K562 (cell line): ENCODE results near the gene IGF1R. TPM values are rescaled to one million over a fixed set of nuclear protein-coding genes. Genes with fewer than 3 reads are reported as not detected.

Experiments
- ATAC-seq: fragments of 200-7000 bp; cut with Tn5 transposase; 3 replicates; pipeline ENCODE4 v1.9.1; 2020; ENCODE audit warnings: moderate library complexity
- BruUV-seq: library from RNA; stranded (reverse); fragments of 400-500 nt; replicated peaks from 2 replicates; lab custom pipeline; 2021; lab: Mats Ljungman, UMichigan
- CTCF ChIA-PET: fragments of 300-600 bp; formaldehyde crosslinking; extraction: SDS; loops from one replicate; lab custom pipeline; 2021; ENCODE audit warnings: low intra/inter-chr PET ratio; lab: Yijun Ruan, JAX
- POLR2A ChIA-PET: fragments of 300-600, 350-650 bp; sonication (Branson Sonifier 250); formaldehyde crosslinking; extraction: SDS; loops from one replicate; lab custom pipeline; 2021; ENCODE audit warnings: antibody characterized with exemption, inconsistent platforms; lab: Yijun Ruan, JAX
- DNase-seq, 4 experiments: peaks; one replicate each; pipeline versions ENCODE4 v3.0.0 to v3.0.0-alpha.2; 2011 to 2018; ENCODE audit warnings: low spot score in 3 of 4, mixed read lengths in 3 of 4; ENCODE audit errors: extremely low read depth in 1 of 4
- FAIRE-seq: peaks from 2 replicates; lab custom pipeline; 2011; peaks lifted over from hg19 to GRCh38; lab: Jason Lieb, UNC
- H2AFZ ChIP-seq: 2 replicates; pipeline ENCODE4 v1.6.0; 2011; ENCODE audit warnings: low read depth, low read length, control low read depth, inconsistent platforms
- H3K27ac ChIP-seq: fragments of 200-600 bp; 3 replicates; pipeline ENCODE4 v1.8.0; 2011; ENCODE audit warnings: low read depth, mild to moderate bottlenecking, control low read depth, inconsistent platforms, low read length, moderate library complexity, mixed read lengths; ENCODE audit errors: extremely low read depth
- H3K27me3 ChIP-seq, 2 experiments: fragments of 300-600 bp in 1 of 2; 2 replicates in 1 of 2; 3 replicates in 1 of 2; pipeline versions ENCODE4 v1.6.0 to v1.8.0; 2011; ENCODE audit warnings: inconsistent platforms in 2 of 2, low read length in 2 of 2, mild to moderate bottlenecking in 1 of 2, mixed read lengths in 1 of 2, moderate library complexity in 1 of 2; ENCODE audit not compliant: control insufficient read depth in 2 of 2, insufficient read depth in 2 of 2
- H3K36me3 ChIP-seq: fragments of 300-600 bp; 3 replicates; pipeline ENCODE4 v1.8.0; 2011; ENCODE audit warnings: mild to moderate bottlenecking, low read length, inconsistent platforms; ENCODE audit not compliant: control insufficient read depth, insufficient read depth
- H3K4me1 ChIP-seq, 2 experiments: fragments of 200-600 bp in 1 of 2; replicated peaks in 1 of 2; 2 replicates in 1 of 2; 3 replicates in 1 of 2; pipeline versions ENCODE4 v1.5.1 to v1.8.0; 2011; ENCODE audit warnings: inconsistent platforms in 2 of 2, low read length in 2 of 2, mild to moderate bottlenecking in 1 of 2, mixed read lengths in 1 of 2, moderate library complexity in 1 of 2; ENCODE audit not compliant: control insufficient read depth in 2 of 2, insufficient read depth in 2 of 2
- H3K4me2 ChIP-seq: 2 replicates; pipeline ENCODE4 v1.6.1; 2011; ENCODE audit warnings: low read length, control low read depth, inconsistent platforms, mixed read lengths; ENCODE audit not compliant: insufficient read depth
- H3K4me3 ChIP-seq: fragments of 200-600 bp; sonication (generic), shearing (Covaris generic); 2 replicates; pipeline ENCODE4 v1.5.1; 2016; ENCODE audit warnings: control low read depth, inconsistent platforms
- H3K79me2 ChIP-seq: fragments of 200-600 bp; 3 replicates; pipeline ENCODE4 v1.8.0; 2011; ENCODE audit warnings: low read length, inconsistent platforms; ENCODE audit not compliant: control insufficient read depth, insufficient read depth
- H3K9ac ChIP-seq, 2 experiments: 2 replicates each; pipeline versions ENCODE4 v1.6.0 to v1.6.1; 2011; ENCODE audit warnings: low read depth in 2 of 2, low read length in 2 of 2, control low read depth in 1 of 2, inconsistent platforms in 1 of 2, mild to moderate bottlenecking in 1 of 2, mixed read lengths in 1 of 2; ENCODE audit not compliant: insufficient read depth in 1 of 2
- H3K9me1 ChIP-seq: one replicate; pipeline ENCODE4 v1.6.0; 2011; ENCODE audit warnings: inconsistent platforms, mild to moderate bottlenecking, low read length, moderate library complexity; ENCODE audit not compliant: control insufficient read depth, insufficient read depth
- H3K9me3 ChIP-seq: replicated peaks from 2 replicates; pipeline ENCODE4 v1.5.1; 2011; ENCODE audit warnings: low read depth, low read length, inconsistent platforms; ENCODE audit not compliant: control insufficient read depth, insufficient read depth
- H4K20me1 ChIP-seq: replicated peaks from 2 replicates; pipeline ENCODE4 v1.6.1; 2011; ENCODE audit warnings: low read length, inconsistent platforms, mixed read lengths; ENCODE audit not compliant: control insufficient read depth, insufficient read depth
- CCNT2 ChIP-seq: IDR thresholded peaks from 2 replicates; pipeline ENCODE4 v1.6.1; 2011; ENCODE audit warnings: borderline replicate concordance, low read depth, mild to moderate bottlenecking, moderate library complexity, mixed read lengths, low read length; ENCODE audit not compliant: insufficient read length; ENCODE audit errors: extremely low read depth
- DNMT1 ChIP-seq: fragments of 450-650 bp; IDR thresholded peaks from 2 replicates; pipeline ENCODE4 v1.6.1; 2016; ENCODE audit warnings: antibody characterized with exemption, mild to moderate bottlenecking
- EHMT2 ChIP-seq: fragments of 450-650 bp; IDR thresholded peaks from 2 replicates; pipeline ENCODE4 v1.6.1; 2018; ENCODE audit warnings: antibody characterized with exemption
- HCFC1 ChIP-seq: IDR thresholded peaks from 2 replicates; pipeline ENCODE4 v1.6.1; 2012; ENCODE audit warnings: low read depth, low read length, improper control_type of control experiment
- HNRNPH1 ChIP-seq: fragments of 200-400 bp; formaldehyde crosslinking; optimal IDR thresholded peaks from 2 replicates; pipeline ENCODE3; 2017; ENCODE audit warnings: low read depth, mild to moderate bottlenecking, low read length, moderate library complexity
- NFE2 ChIP-seq: IDR thresholded peaks from 2 replicates; pipeline ENCODE4 v1.6.1; 2014; ENCODE audit warnings: antibody characterized with exemption, low read depth
- RFX7 ChIP-seq: fragments of 250-450 bp; sonication (Bioruptor Pico); IDR thresholded peaks from 2 replicates; pipeline ENCODE4 v1.5.1; 2021; ENCODE audit warnings: mild to moderate bottlenecking
- SNIP1 ChIP-seq: fragments of 450-650 bp; IDR thresholded peaks from 2 replicates; pipeline ENCODE4 v1.7.1; 2017; ENCODE audit warnings: low read depth, mild to moderate bottlenecking
- TAL1 ChIP-seq: fragments of 450-650 bp; IDR thresholded peaks from 2 replicates; pipeline ENCODE4 v1.6.1; 2016; ENCODE audit warnings: mild to moderate bottlenecking
- TRIM24 ChIP-seq, 2 experiments: fragments of 450-650 bp; IDR thresholded peaks; 2 replicates each; pipeline ENCODE4 v1.6.1; 2016
- ZC3H11A ChIP-seq: IDR thresholded peaks from 2 replicates; pipeline ENCODE4 v1.6.1; 2012; ENCODE audit warnings: low read depth, low read length, improper control_type of control experiment
- WGBS: fragments of 100-300 bp; shearing (Covaris generic); methylation state at CpG from one replicate; pipeline ENCODE4 v1.1.6; 2016; ENCODE audit warnings: low coverage, mixed read lengths; ENCODE audit not compliant: insufficient coverage; ENCODE audit errors: missing lambda C conversion rate; 5-methylcytosine and 5-hydroxymethylcytosine counted together
- in situ Hi-C: fragments of 300-500 bp; cut with MboI; formaldehyde crosslinking; loops from 4 replicates; pipeline ENCODE4 v1.15.0; 2018; ENCODE audit warnings: inconsistent platforms, mixed read lengths
- intact Hi-C: fragments of 100-400 bp; cut with micrococcal nuclease; formaldehyde crosslinking; loops from 2 replicates; pipeline ENCODE4 v1.14.2; 2022
- polyA plus RNA-seq, 8 experiments: library from polyadenylated mRNA; depleted of rRNA in 4 of 8; stranded (reverse) in 5 of 8; unstranded in 3 of 8; fragments of >200 nt; fragmentation: Nextera tagmentation in 2 of 8; fragmentation: Illumina TruSeq in 1 of 8; extraction: Ambion mirVana in 2 of 8; extraction: Trizol in 1 of 8; gene quantifications; 2 replicates each; pipeline versions ENCODE4 v1.2.1 to v1.2.3, GENCODE V29; 2011 to 2014; ENCODE audit warnings: inconsistent platforms in 1 of 8, missing spikeins in 1 of 8
- total RNA-seq, 7 experiments: library from RNA; depleted of rRNA in 6 of 7; stranded (reverse); fragments of >200 nt in 6 of 7; fragmentation: Illumina TruSeq in 2 of 7; extraction: Trizol in 2 of 7; gene quantifications; 2 replicates each; pipeline versions ENCODE4 v1.2.1 to v1.2.3, GENCODE V29; 2011 to 2021; ENCODE audit warnings: low replicate concordance in 1 of 7
- TF ChIP-seq, protein P1 (sequence below): fragments of 250-450 bp; sonication (Bioruptor Pico); IDR thresholded peaks from 2 replicates; pipeline ENCODE4 v1.5.1; 2021; ENCODE audit warnings: mild to moderate bottlenecking
- TF ChIP-seq, protein P2 (sequence below): IDR thresholded peaks from 2 replicates; pipeline ENCODE4 v1.6.1; 2012; ENCODE audit warnings: low read depth, low read length, improper control_type of control experiment, borderline replicate concordance

Gene IGF1R
- total and polyA plus RNA-seq, 9 of the 15 experiments (the other 6 are each of a cell fraction or from before 2014, with no cell fraction given): 0.35 to 8.0 (median 1.6) TPM

DNA sequence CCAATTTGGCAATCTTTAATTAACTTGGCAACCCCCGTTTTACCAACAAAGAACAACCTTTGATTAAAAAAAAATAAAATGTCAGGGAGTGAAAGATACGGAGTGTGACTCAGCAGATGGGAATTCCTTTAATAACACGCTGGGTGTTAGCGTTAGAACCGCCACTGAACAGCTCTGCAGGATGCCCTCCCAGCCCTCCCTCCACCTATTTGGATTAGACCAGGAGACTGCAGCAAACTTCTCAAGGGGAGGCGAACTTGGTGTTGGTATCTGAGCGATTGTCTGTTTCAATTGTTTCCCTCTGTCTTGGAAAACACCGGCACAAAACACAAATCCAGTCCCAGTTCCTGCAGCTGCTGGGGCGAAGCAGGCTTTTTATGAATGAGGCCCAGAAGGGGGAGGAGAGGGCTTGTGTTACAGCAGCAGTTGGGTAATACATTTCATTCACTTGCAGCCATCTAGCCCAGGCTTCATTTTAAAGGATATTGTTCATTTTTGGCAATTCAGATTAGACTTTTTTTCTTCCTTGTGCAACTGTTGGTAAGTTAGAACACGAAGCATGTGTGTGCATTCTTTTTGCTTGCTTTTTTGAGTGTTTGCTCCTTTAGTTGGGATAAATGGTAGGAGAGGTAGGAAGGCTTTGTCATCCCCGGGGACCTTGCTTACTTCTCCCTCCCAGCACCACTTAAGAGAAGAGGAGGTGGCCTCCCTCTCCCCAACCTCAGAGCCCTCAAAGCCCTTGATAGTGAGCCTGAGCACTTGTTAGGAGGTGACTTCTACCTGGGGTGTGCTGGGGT is 152.3 kb downstream of the IGF1R start:
- BruUV-seq: no TSS peak
- Histone ChIP-seq H3K4me2 (no peak overlapping the region), H3K4me3 (no peak overlapping the region), H3K27me3 (peaks cover 10 to 37% of the 10 kb centered on the region in 2 experiments), H3K79me2 (no peaks in the 10 kb centered on the region), H3K9ac (no peak overlapping the region), H2AFZ (no peak overlapping the region), H3K27ac (no peak overlapping the region), H3K9me3 (no peaks in the 10 kb centered on the region), H4K20me1 (peaks cover 33% of the 10 kb centered on the region), H3K36me3 (no peaks in the 10 kb centered on the region), H3K4me1 (no peaks in the 10 kb centered on the region), H3K9me1 (peaks cover 3% of the 10 kb centered on the region)
- WGBS: under 1% methylated on average over 10 of the region's 11 CpGs
- no peak for DNase-seq
- POLR2A ChIA-PET: no interaction called here
- TF ChIP-seq DNMT1 (no peak), NFE2 (0 out of 2 replicates have a peak, but pooled peaks have one; percentile 12), SNIP1 (no peak)
- TF ChIP-seq, all 486 proteins: peak for 1
- intact Hi-C loops (no loop called here), in situ Hi-C loops (no loop called here)
- FAIRE-seq (no peak), ATAC-seq (no peak)
- CTCF ChIA-PET: no interaction called here

DNA sequence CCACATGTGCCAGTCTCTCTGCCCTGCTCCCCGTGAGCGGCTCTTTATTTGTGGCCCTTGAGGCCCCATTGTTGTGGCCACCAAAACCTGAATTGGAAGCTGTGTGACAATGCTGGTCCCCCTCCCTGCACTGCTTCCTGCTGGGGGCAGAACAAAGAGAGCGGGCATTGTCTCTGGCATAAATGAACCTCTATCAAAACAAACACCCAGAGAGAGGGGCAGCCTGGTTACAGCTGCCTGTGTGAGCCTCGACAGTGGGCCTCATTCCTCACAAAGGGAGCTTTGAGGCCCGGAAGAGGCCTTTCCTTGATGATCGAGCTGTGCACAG is 152.9 kb downstream of the IGF1R start:
- FAIRE-seq (no peak), ATAC-seq (no peak), DNase-seq (no peak)
- BruUV-seq: no TSS peak
- no peaks in the 10 kb centered on the region for H3K9me3 ChIP-seq
- H3K27me3 ChIP-seq: peaks cover 10 to 33% of the 10 kb centered on the region in 2 experiments
- CTCF ChIA-PET: no interaction called here
- POLR2A ChIA-PET: interaction anchor here (0.7 kb wide), 1 partner anchor 67 kb away, joined by 3 read pairs; no protein-coding TSS in a partner anchor
- H3K79me2 ChIP-seq: no peaks in the 10 kb centered on the region
- peaks cover 3% of the 10 kb centered on the region for H3K9me1 ChIP-seq
- no peaks in the 10 kb centered on the region for H3K36me3 ChIP-seq
- H3K4me3 ChIP-seq: no peak overlapping the region
- intact Hi-C loops: no loop called here
- H3K4me1 ChIP-seq: no peaks in the 10 kb centered on the region
- H2AFZ ChIP-seq: no peak overlapping the region
- 2% methylated on average over 6 of the region's 6 CpGs for WGBS
- H3K9ac ChIP-seq: no peak overlapping the region
- in situ Hi-C loops: no loop called here
- H4K20me1 ChIP-seq: peaks cover 39% of the 10 kb centered on the region
- no peak overlapping the region for H3K27ac ChIP-seq
- H3K4me2 ChIP-seq: no peak overlapping the region
- TF ChIP-seq CCNT2 (no peak), ZC3H11A (no peak), TAL1 (no peak), TRIM24 (IDR thresholded peaks at IDR 0.05) (no peak), HCFC1 (no peak), HNRNPH1 (no peak), RFX7 (CRISPR knock-in tag) (no peak), EHMT2 (no peak)
- TF ChIP-seq, protein P1, sequence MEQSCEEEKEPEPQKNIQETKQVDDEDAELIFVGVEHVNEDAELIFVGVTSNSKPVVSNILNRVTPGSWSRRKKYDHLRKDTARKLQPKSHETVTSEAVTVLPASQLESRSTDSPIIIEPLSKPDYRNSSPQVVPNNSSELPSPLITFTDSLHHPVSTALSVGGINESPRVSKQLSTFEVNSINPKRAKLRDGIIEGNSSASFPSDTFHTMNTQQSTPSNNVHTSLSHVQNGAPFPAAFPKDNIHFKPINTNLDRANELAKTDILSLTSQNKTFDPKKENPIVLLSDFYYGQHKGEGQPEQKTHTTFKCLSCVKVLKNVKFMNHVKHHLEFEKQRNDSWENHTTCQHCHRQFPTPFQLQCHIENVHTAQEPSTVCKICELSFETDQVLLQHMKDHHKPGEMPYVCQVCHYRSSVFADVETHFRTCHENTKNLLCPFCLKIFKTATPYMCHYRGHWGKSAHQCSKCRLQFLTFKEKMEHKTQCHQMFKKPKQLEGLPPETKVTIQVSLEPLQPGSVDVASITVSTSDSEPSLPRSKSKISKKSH (CRISPR knock-in tag): no peak
- TF ChIP-seq, protein P2, sequence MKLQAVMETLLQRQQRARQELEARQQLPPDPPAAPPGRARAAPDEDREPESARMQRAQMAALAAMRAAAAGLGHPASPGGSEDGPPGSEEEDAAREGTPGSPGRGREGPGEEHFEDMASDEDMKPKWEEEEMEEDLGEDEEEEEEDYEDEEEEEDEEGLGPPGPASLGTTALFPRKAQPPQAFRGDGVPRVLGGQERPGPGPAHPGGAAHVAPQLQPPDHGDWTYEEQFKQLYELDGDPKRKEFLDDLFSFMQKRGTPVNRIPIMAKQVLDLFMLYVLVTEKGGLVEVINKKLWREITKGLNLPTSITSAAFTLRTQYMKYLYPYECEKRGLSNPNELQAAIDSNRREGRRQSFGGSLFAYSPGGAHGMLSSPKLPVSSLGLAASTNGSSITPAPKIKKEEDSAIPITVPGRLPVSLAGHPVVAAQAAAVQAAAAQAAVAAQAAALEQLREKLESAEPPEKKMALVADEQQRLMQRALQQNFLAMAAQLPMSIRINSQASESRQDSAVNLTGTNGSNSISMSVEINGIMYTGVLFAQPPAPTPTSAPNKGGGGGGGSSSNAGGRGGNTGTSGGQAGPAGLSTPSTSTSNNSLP: no peak
